Measurements from ENCODE around the gene FXYD1. TPM values are rescaled to one million over a fixed set of nuclear protein-coding genes. Genes with fewer than 3 reads are reported as not detected.

FXYD1 gene
- total and polyA plus RNA-seq, 10 donors, result 0.83 to 18.1 (median 10.8) TPM; not detected in 1

GRCh38 chr19:35115177-35115951 is 23.3 kb upstream of the FXYD1 start, which contains the start of gene FXYD3:
Gene FXYD3, plus strand, starts transcription at chr19:35115823. Its CDS starts 3,554 bp downstream, at chr19:35119377.
- Histone ChIP-seq H3K9me3 (no peaks in the 10 kb centered on the region), H3K4me1 (peaks cover 6 to 51% (median 19%) of the 10 kb centered on the region in 6 donors), H3K36me3 (no peaks in the 10 kb centered on the region), H3K4me3 (peak within 1 kb of the TSS in 1 of 8 donors; percentile 49), H3K27ac (no peak within 1 kb of the TSS), H3K27me3 (replicated peaks in 1 of 7) (peaks cover 0 to 19% (median 0%) of the 10 kb centered on the region in 7 donors)
- intact Hi-C loops (cut with DNase I; ENCODE audit: low total_unique reads), result no loop called here
- TF ChIP-seq POLR2AphosphoS5 (IDR thresholded peaks at IDR 0.05) (no peak), CTCF (IDR thresholded peaks at IDR 0.05 in 8 of 11, conservative IDR thresholded peaks at IDR 0.05 in 3 of 11) (no peak), POLR2A (IDR thresholded peaks at IDR 0.05) (no peak)
- DNase-seq, result no peak
- WGBS, 5 donors, result 65 to 80% (median 75%) methylated on average over 14 of the region's 14 CpGs

- no peak for TF ChIP-seq CTCF (IDR thresholded peaks at IDR 0.05 in 8 of 11, conservative IDR thresholded peaks at IDR 0.05 in 3 of 11)
- TF ChIP-seq POLR2A (IDR thresholded peaks at IDR 0.05), result no peak
- TF ChIP-seq POLR2AphosphoS5 (IDR thresholded peaks at IDR 0.05), result no peak
- Histone ChIP-seq H3K27ac (no peak overlapping the region), H3K4me3 (no peak overlapping the region), H3K27me3 (replicated peaks in 1 of 7) (peaks cover 0 to 19% (median 0%) of the 10 kb centered on the region in 7 donors), H3K9me3 (no peaks in the 10 kb centered on the region), H3K36me3 (no peaks in the 10 kb centered on the region), H3K4me1 (peaks cover 6 to 59% (median 21%) of the 10 kb centered on the region in 6 donors)
- WGBS, 5 donors, result 85 to 94% (median 91%) methylated on average over 9 to 13 of the region's 13 CpGs
- no peak for DNase-seq
- intact Hi-C loops (cut with DNase I; ENCODE audit: low total_unique reads), result no loop called here
These were observed 22.4 kb upstream of the FXYD1 start for GRCh38 chr19:35116072-35116801.

- H3K36me3 ChIP-seq, result no peaks in the 10 kb centered on the region
- no peaks in the 10 kb centered on the region for H3K9me3 ChIP-seq
- no peak overlapping the region for H3K27ac ChIP-seq
- peaks cover 0 to 12% (median 0%) of the 10 kb centered on the region in 7 donors for H3K27me3 ChIP-seq (replicated peaks in 1 of 7)
- intact Hi-C loops (cut with DNase I; ENCODE audit: low total_unique reads), result no loop called here
- no peak overlapping the region for H3K4me3 ChIP-seq
- H3K4me1 ChIP-seq, result peaks cover 6 to 59% (median 21%) of the 10 kb centered on the region in 6 donors
- TF ChIP-seq CTCF (IDR thresholded peaks at IDR 0.05 in 8 of 11, conservative IDR thresholded peaks at IDR 0.05 in 3 of 11) (no peak), POLR2A (IDR thresholded peaks at IDR 0.05) (no peak), POLR2AphosphoS5 (IDR thresholded peaks at IDR 0.05) (no peak)
- WGBS, 5 donors, result 72 to 85% (median 77%) methylated on average over 5 to 8 of the region's 8 CpGs
- DNase-seq, result no peak
These were observed 21.5 kb upstream of the FXYD1 start for GRCh38 chr19:35117116-35117515.

GRCh38 chr19:35117799-35118198 is 20.8 kb upstream of the FXYD1 start:
- H3K4me3 ChIP-seq, result no peak overlapping the region
- peaks cover 0 to 10% (median 0%) of the 10 kb centered on the region in 7 donors for H3K27me3 ChIP-seq (replicated peaks in 1 of 7)
- no peaks in the 10 kb centered on the region for H3K36me3 ChIP-seq
- no peak overlapping the region for H3K27ac ChIP-seq
- intact Hi-C loops (cut with DNase I; ENCODE audit: low total_unique reads), result no loop called here
- H3K4me1 ChIP-seq, result peaks cover 6 to 59% (median 21%) of the 10 kb centered on the region in 6 donors
- H3K9me3 ChIP-seq, result no peaks in the 10 kb centered on the region
- no peak for DNase-seq
- WGBS, 5 donors, result 58 to 77% (median 67%) methylated on average over 11 of the region's 11 CpGs
- no peak for TF ChIP-seq CTCF (IDR thresholded peaks at IDR 0.05 in 8 of 11, conservative IDR thresholded peaks at IDR 0.05 in 3 of 11)
- no peak for TF ChIP-seq POLR2AphosphoS5 (IDR thresholded peaks at IDR 0.05)
- TF ChIP-seq POLR2A (IDR thresholded peaks at IDR 0.05), result no peak

Data from spleen (tissue), 11 donors.